Measurements from ENCODE around the gene LRIG2. TPM values are rescaled to one million over a fixed set of nuclear protein-coding genes. Genes with fewer than 3 reads are reported as not detected.

Gene LRIG2
- polyA plus RNA-seq, 3 donors = 0.93 to 12.7 (median 0.96) TPM

- peak overlapping the region in 1 of 2 donors; percentile 69 for H3K27ac ChIP-seq (ENCODE audit: low read depth in 1 of 2, low read length in 2 of 2)
- H3K4me1 ChIP-seq (ENCODE audit: control insufficient read depth in 1 of 2, insufficient read depth in 2 of 2, low read length in 2 of 2) = peaks cover 26 to 36% of the 10 kb centered on the region in 2 donors
- no peak overlapping the region for H2AFZ ChIP-seq (ENCODE audit: insufficient read depth, low read depth, low read length, poor library complexity, severe bottlenecking)
- DNase-seq = no peak
- H3K36me3 ChIP-seq (replicated peaks in 1 of 2; ENCODE audit: control insufficient read depth in 1 of 2, insufficient read depth in 2 of 2, low read length in 2 of 2) = peaks cover under 1% of the 10 kb centered on the region in 2 donors
- no peaks in the 10 kb centered on the region for H4K20me1 ChIP-seq (ENCODE audit: insufficient read depth, low read length)
- Mint-ChIP-seq H3K27me3 (ENCODE audit: low read depth in 3 of 3) (no peaks in the 10 kb centered on the region), H3K27ac (peak overlapping the region in 6 of 7 donors; percentile 48 to 97 (median 90)), H3K4me3 (no peak overlapping the region), H3K4me1 (peaks cover 60% of the 10 kb centered on the region), H3K9me3 (peaks cover 0 to 7% (median 2%) of the 10 kb centered on the region in 7 donors), H3K36me3 (peaks cover 9 to 19% of the 10 kb centered on the region in 2 donors)
- intact Hi-C loops (cut with micrococcal nuclease) = no loop called here
- no peaks in the 10 kb centered on the region for H3K9me3 ChIP-seq (replicated peaks in 1 of 2; ENCODE audit: control insufficient read depth in 1 of 2, insufficient read depth in 1 of 2, low read length in 2 of 2)
- no peak for TF ChIP-seq CTCF (IDR thresholded peaks at IDR 0.05)
- WGBS (ENCODE audit: insufficient coverage) = 86% methylated on average over 1 of the region's 2 CpGs
- no peak overlapping the region for H3K4me3 ChIP-seq (replicated peaks in 1 of 3; ENCODE audit: low read depth in 2 of 3, low read length in 3 of 3)
- H3K79me2 ChIP-seq (ENCODE audit: insufficient read depth, low read length) = no peaks in the 10 kb centered on the region
- H3K27me3 ChIP-seq (ENCODE audit: control insufficient read depth in 2 of 2, insufficient read depth in 2 of 2, low read length in 2 of 2) = no peaks in the 10 kb centered on the region
- H3K4me2 ChIP-seq (replicated peaks; ENCODE audit: extremely low read depth, low read length, poor library complexity, severe bottlenecking) = no peak overlapping the region
- no peak overlapping the region for H3K9ac ChIP-seq (ENCODE audit: insufficient read depth, low read length, poor library complexity, severe bottlenecking)
Measured at GRCh38 chr1:113133759-113134158, 60.8 kb downstream of the LRIG2 start.

- WGBS (ENCODE audit: insufficient coverage) = 14% methylated on average over 1 of the region's 1 CpG
- TF ChIP-seq CTCF (IDR thresholded peaks at IDR 0.05) = no peak
- Histone ChIP-seq H4K20me1 (ENCODE audit: insufficient read depth, low read length) (no peaks in the 10 kb centered on the region), H3K27me3 (ENCODE audit: control insufficient read depth in 2 of 2, insufficient read depth in 2 of 2, low read length in 2 of 2) (no peaks in the 10 kb centered on the region), H2AFZ (ENCODE audit: insufficient read depth, low read depth, low read length, poor library complexity, severe bottlenecking) (no peak overlapping the region), H3K79me2 (ENCODE audit: insufficient read depth, low read length) (no peaks in the 10 kb centered on the region), H3K4me3 (replicated peaks in 1 of 3; ENCODE audit: low read depth in 2 of 3, low read length in 3 of 3) (no peak overlapping the region), H3K4me2 (replicated peaks; ENCODE audit: extremely low read depth, low read length, poor library complexity, severe bottlenecking) (no peak overlapping the region), H3K36me3 (replicated peaks in 1 of 2; ENCODE audit: control insufficient read depth in 1 of 2, insufficient read depth in 2 of 2, low read length in 2 of 2) (no peaks in the 10 kb centered on the region), H3K4me1 (ENCODE audit: control insufficient read depth in 1 of 2, insufficient read depth in 2 of 2, low read length in 2 of 2) (peaks cover 30 to 40% of the 10 kb centered on the region in 2 donors), H3K9me3 (replicated peaks in 1 of 2; ENCODE audit: control insufficient read depth in 1 of 2, insufficient read depth in 1 of 2, low read length in 2 of 2) (no peaks in the 10 kb centered on the region), H3K27ac (ENCODE audit: low read depth in 1 of 2, low read length in 2 of 2) (no peak overlapping the region), H3K9ac (ENCODE audit: insufficient read depth, low read length, poor library complexity, severe bottlenecking) (no peak overlapping the region)
- Mint-ChIP-seq H3K9me3 (peaks cover 0 to 7% (median 2%) of the 10 kb centered on the region in 7 donors), H3K36me3 (peaks cover 6 to 9% of the 10 kb centered on the region in 2 donors), H3K4me3 (no peak overlapping the region), H3K27me3 (ENCODE audit: low read depth in 3 of 3) (no peaks in the 10 kb centered on the region), H3K27ac (no peak overlapping the region), H3K4me1 (peaks cover 58% of the 10 kb centered on the region)
- intact Hi-C loops (cut with micrococcal nuclease) = no loop called here
- no peak for DNase-seq
Measured at GRCh38 chr1:113135460-113135859, 62.5 kb downstream of the LRIG2 start.

Data from CD14-positive monocyte (primary cell).